Measurements from ENCODE around the gene CCDC90B.
A peak's percentile ranks its signal among the peaks of the same experiment; 100 is the strongest.

CCDC90B gene

DNA sequence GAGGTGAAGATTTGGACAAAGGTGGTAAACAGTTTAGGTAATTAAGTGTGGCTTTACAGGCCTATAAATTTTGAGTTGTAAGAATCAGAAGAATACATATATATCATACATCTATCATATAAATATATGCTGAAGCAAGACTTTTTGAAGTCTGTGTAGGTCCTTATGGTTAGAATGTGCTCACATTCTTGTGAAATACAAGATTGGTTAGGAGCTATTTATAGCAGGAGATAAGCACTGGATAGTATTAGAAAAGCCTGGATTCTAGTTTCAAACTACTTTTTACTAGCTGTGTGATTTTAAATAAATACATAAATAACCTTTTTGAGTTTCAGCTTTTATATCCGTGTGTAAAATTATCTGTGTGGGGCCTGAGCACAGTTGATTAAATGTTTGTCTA lies 50.3 kb downstream of the CCDC90B start:
- no peak for DNase-seq (ENCODE audit: low spot score)

DNA sequence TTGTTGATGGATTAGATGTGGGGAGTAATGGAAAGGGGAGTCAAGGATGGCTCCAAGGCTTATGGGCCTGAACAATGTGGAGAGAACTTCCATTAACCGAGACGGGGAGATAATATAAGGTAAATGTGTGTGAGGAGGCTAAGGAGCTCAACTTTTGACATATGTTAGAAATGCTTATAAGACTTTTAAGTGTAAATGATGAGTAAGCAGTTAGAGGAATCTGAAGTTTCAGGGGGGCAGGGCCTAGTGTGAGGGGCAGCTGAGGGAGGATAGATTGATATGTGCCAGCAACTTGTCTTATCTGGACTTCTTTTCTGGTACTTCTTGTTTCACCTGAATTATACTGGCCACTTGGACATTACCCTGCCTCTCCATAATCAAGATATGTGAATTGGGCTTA lies 62.7 kb downstream of the CCDC90B start:
- DNase-seq (ENCODE audit: low spot score), result no peak

DNA sequence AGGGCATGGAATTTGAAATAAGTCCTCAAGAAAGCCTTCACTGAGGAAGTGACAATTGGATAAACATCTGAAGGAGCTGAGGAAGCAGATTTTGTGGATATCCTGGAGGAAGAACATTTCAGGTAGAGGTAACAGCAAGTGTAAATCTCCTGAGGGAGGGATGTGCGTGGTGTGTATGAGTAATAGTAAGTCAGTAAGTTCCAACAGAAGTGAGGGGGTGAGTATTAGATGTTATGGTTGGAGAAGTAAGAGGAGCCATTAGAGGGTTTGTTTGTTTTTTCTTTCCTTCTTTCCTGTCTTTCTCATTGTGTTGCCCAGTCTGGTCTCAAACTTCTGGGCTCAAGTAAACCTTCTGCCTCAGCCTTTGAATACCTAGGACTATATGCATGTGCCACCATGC lies 63.7 kb downstream of the CCDC90B start:
- DNase-seq (ENCODE audit: low spot score), result no peak

DNA sequence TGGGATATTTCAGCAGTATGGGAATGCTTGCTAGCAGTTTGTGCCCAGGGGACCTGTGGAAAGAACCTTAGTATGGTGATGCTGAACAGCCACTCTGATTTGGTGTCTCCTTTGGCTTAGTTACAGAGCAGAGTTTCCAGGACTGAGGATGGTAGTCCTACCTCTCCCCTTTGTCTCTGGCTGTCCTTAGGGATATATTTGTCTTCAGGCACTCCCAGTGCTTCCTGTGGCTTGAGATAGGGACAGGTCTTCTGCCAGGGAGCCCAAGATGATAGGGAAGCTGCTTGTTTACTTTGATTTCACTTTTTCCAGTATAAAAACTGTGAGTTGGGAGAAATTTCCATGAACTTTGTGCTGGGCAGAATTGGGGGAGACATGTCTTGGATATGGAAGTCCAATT lies 64.5 kb downstream of the CCDC90B start:
- no peak for DNase-seq (ENCODE audit: low spot score)

DNA sequence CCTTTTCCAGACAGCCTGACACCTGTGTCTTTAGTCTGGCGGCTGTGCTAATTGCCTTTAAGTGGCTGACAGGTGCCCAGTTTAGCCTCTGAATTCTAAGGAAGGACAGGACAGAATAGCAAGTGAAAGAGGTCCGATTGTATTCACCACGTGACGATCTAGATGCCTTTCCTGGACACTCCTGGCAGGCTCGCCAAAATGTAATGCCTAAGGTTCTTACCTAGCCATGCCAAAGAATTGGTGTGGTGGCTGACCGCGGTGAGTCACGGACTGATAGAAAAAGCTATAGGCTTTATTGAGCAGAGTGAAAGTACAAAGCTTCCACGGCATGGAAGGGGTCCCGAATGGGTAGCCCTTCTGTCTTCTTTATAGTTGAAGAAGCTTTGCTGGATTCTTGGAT lies 65.9 kb downstream of the CCDC90B start:
- DNase-seq (ENCODE audit: low spot score), result no peak

DNA sequence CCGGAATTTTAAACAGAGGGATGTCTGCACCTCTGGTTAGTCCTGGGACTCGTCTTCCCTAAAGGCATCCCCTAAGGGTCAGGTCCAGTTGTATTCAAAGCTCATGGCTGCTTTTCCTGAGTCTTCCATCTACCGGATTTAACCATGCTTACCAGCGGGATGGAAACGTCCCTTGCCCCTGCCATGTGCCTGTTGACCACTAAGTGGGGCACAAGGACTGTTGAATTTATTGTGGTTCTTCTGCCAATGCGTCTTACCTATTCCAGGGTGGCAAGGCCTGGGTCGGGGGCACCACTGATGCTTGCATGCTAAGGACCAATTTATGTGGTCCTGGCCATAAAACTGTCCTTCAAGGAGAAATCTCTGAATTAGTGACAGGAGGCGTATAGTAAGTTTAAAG lies 67.1 kb downstream of the CCDC90B start:
- DNase-seq (ENCODE audit: low spot score), result peak; percentile 9

Measured in cerebellar cortex (tissue), 1 donor.